PC-3 (cell line): ENCODE data around the gene RRAS2.

Experiments
- CTCF ChIP-seq: fragments of 300-600 bp; sonication (generic); conservative IDR thresholded peaks from 2 replicates; pipeline ENCODE4 v1.5.1; 2017; ENCODE audit warnings: antibody characterized with exemption, low read depth, mild to moderate bottlenecking, low read length
- EZH2 ChIP-seq: fragments of 300-600 bp; sonication (generic); IDR thresholded peaks from one replicate; pipeline ENCODE4 v1.6.1; 2017; ENCODE audit warnings: antibody characterized with exemption, mild to moderate bottlenecking, low read length; ENCODE audit not compliant: unreplicated experiment
- EZH2phosphoT487 ChIP-seq: fragments of 300-600 bp; sonication (generic); IDR thresholded peaks from 2 replicates; pipeline ENCODE4 v1.6.1; 2018; ENCODE audit warnings: mild to moderate bottlenecking, antibody characterized with exemption, low read length, borderline replicate concordance

- TF ChIP-seq EZH2 (no peak), CTCF (no peak), EZH2phosphoT487 (no peak)
Measured at GRCh38 chr11:14318581-14318981, 40.4 kb downstream of the RRAS2 start.
